Measurements from ENCODE around the gene KRTAP5-9.
"Not testable (repeated sequence)": the region's sequence is repeated elsewhere in the genome, so short reads cannot be mapped to it uniquely, and the experiment has no call there.

DNA sequence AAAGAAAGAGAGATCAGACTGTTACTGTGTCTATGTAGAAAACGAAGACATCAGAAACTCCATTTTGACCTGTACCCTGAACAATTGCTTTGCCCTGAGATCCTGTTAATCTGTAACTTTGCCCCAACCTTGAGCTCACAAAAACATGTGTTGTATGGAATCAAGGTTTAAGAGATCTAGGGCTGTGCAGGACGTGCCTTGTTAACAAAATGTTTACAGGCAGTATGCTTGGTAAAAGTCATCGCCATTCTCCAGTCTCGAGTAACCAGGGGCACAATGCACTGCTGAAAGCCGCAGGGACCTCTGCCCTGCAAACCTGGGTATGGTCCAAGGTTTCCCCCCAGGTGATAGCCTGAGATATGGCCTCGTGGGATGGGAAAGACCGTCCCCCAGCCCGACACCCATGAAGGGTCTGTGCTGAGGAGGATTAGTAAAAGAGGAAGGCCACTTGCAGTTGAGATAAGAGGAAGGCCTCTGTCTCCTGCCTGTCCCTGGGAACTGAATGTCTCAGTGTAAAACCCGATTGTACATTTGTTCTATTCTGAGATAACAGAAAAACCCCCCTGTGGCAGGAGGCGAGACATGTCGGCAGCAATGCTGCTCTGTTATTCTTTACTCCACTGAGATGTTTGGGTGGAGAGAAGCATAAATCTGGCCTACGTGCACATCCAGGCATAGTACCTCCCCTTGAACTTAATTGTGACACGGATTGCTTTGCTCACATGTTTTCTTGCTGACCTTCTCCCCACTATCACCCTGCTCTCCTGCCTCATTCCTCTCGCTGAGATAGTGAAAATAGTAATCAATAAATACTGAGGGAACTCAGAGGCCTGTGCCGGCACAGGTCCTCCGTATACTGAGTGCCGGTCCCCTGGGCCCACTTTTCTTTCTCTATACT lies 13.3 kb upstream of the KRTAP5-9 start:
- TF ChIP-seq CTCF (IDR thresholded peaks at IDR 0.05; ENCODE audit: extremely low read depth in 1 of 2, insufficient read depth in 1 of 2, low read depth in 1 of 2, low read length in 2 of 2); POLR2A (IDR thresholded peaks at IDR 0.05; ENCODE audit: low read depth, low read length): not testable (repeated sequence)
